Liver (tissue), 9 donors: Measurements from ENCODE around the gene LRIT1. TPM values are rescaled to one million over a fixed set of nuclear protein-coding genes. Genes with fewer than 3 reads are reported as not detected.

Experiments
- DNase-seq: peaks from one replicate; pipeline ENCODE4 v3.0.0-alpha.2; 2017; ENCODE audit warnings: low spot score
- H3K27ac ChIP-seq, 2 donors: one replicate each; pipeline ENCODE4 v1.7.0; 2013; ENCODE audit warnings: inconsistent platforms in 2 of 2, low read length in 2 of 2, control low read depth in 1 of 2, low read depth in 1 of 2, mild to moderate bottlenecking in 1 of 2
- H3K27me3 ChIP-seq, 4 donors: one replicate each; pipeline versions ENCODE4 v1.6.1 to v1.7.0; 2013; ENCODE audit warnings: low read length in 3 of 4, inconsistent platforms in 1 of 4, mild to moderate bottlenecking in 1 of 4, moderate library complexity in 1 of 4; ENCODE audit not compliant: control insufficient read depth in 4 of 4, insufficient read depth in 4 of 4
- H3K36me3 ChIP-seq, 4 donors: one replicate each; pipeline versions ENCODE4 v1.6.1 to v1.7.0; 2013; ENCODE audit warnings: low read length in 3 of 4, mild to moderate bottlenecking in 3 of 4, low read depth in 1 of 4, moderate library complexity in 1 of 4; ENCODE audit not compliant: control insufficient read depth in 4 of 4, insufficient read depth in 3 of 4
- H3K4me1 ChIP-seq, 4 donors: one replicate each; pipeline versions ENCODE4 v1.6.1 to v1.7.0; 2013; ENCODE audit warnings: low read length in 3 of 4, mild to moderate bottlenecking in 3 of 4, moderate library complexity in 1 of 4; ENCODE audit not compliant: control insufficient read depth in 4 of 4, insufficient read depth in 4 of 4
- H3K4me3 ChIP-seq, 3 donors: one replicate each; pipeline versions ENCODE4 v1.6.1 to v1.7.0; 2013; ENCODE audit warnings: low read length in 3 of 3, control low read depth in 1 of 3, low read depth in 1 of 3, mild to moderate bottlenecking in 1 of 3
- H3K9ac ChIP-seq, 2 donors: one replicate each; pipeline ENCODE4 v1.7.0; 2013; ENCODE audit warnings: low read length in 2 of 2, mild to moderate bottlenecking in 2 of 2, moderate library complexity in 2 of 2, control low read depth in 1 of 2, low read depth in 1 of 2
- H3K9me3 ChIP-seq, 4 donors: one replicate each; pipeline versions ENCODE4 v1.6.1 to v1.7.0; 2013; ENCODE audit warnings: low read length in 3 of 4; ENCODE audit not compliant: control insufficient read depth in 4 of 4
- EGR1 ChIP-seq, 2 donors: IDR thresholded peaks; 2 replicates each; pipeline ENCODE4 v1.6.1; 2016 to 2018; ENCODE audit warnings: antibody characterized with exemption in 2 of 2, low read depth in 2 of 2
- FOXA1 ChIP-seq: IDR thresholded peaks from 2 replicates; pipeline ENCODE4 v1.6.1; 2016; ENCODE audit warnings: antibody characterized with exemption
- FOXA2 ChIP-seq: IDR thresholded peaks from 2 replicates; pipeline ENCODE4 v1.6.1; 2016; ENCODE audit warnings: antibody characterized with exemption
- GABPA ChIP-seq, 2 donors: IDR thresholded peaks in 1 of 2; conservative IDR thresholded peaks in 1 of 2; 2 replicates each; pipeline ENCODE4 v1.6.1; 2016; ENCODE audit warnings: antibody characterized with exemption in 2 of 2, mild to moderate bottlenecking in 1 of 2, moderate library complexity in 1 of 2
- HNF4A ChIP-seq, 2 donors: conservative IDR thresholded peaks; 2 replicates each; pipeline ENCODE4 v1.6.1; 2016; ENCODE audit warnings: antibody characterized with exemption in 2 of 2, mild to moderate bottlenecking in 2 of 2
- HNF4G ChIP-seq: IDR thresholded peaks from 2 replicates; pipeline ENCODE4 v1.6.1; 2016; ENCODE audit warnings: antibody characterized with exemption
- JUND ChIP-seq, 2 donors: IDR thresholded peaks; 2 replicates each; pipeline ENCODE4 v1.6.1; 2016; ENCODE audit warnings: antibody characterized with exemption in 2 of 2
- NR2F2 ChIP-seq: IDR thresholded peaks from 2 replicates; pipeline ENCODE4 v1.6.1; 2016; ENCODE audit warnings: antibody characterized with exemption
- RAD21 ChIP-seq, 2 donors: IDR thresholded peaks; 2 replicates each; pipeline ENCODE4 v1.6.1; 2016; ENCODE audit warnings: antibody characterized with exemption in 2 of 2, mild to moderate bottlenecking in 2 of 2
- RXRA ChIP-seq, 2 donors: IDR thresholded peaks; 2 replicates each; pipeline ENCODE4 v1.6.1; 2017 to 2018; ENCODE audit warnings: antibody characterized with exemption in 2 of 2, mild to moderate bottlenecking in 1 of 2
- SP1 ChIP-seq: IDR thresholded peaks from 2 replicates; pipeline ENCODE4 v1.6.1; 2018; ENCODE audit warnings: antibody characterized with exemption, mild to moderate bottlenecking
- TAF1 ChIP-seq: conservative IDR thresholded peaks from 2 replicates; pipeline ENCODE4 v1.6.1; 2016; ENCODE audit warnings: antibody characterized with exemption, mild to moderate bottlenecking
- YY1 ChIP-seq: IDR thresholded peaks from 2 replicates; pipeline ENCODE4 v1.6.1; 2016; ENCODE audit warnings: antibody characterized with exemption, mild to moderate bottlenecking
- WGBS: extraction: QIAGEN DNeasy Blood & Tissue Kit; methylation state at CpG from one replicate; pipeline ENCODE4 v1.1.7; 2013; 5-methylcytosine and 5-hydroxymethylcytosine counted together
- polyA plus RNA-seq, 2 donors: library from polyadenylated mRNA; stranded (reverse) in 1 of 2; unstranded in 1 of 2; fragments of 200-250 nt in 1 of 2; fragments of >200 nt in 1 of 2; fragmentation: Nextera tagmentation in 1 of 2; extraction: Ambion mirVana in 1 of 2; gene quantifications; one replicate each; pipeline versions ENCODE4 v1.2.1 to v1.2.3, GENCODE V29; 2013 to 2015
- total RNA-seq, 2 donors: library from RNA; depleted of rRNA; stranded (reverse); fragments of >200 nt; gene quantifications; one replicate each; pipeline ENCODE4 v1.2.3, GENCODE V29; 2014
- TF ChIP-seq, protein P1 (sequence below): IDR thresholded peaks from 2 replicates; pipeline ENCODE4 v1.6.1; 2016; ENCODE audit warnings: antibody characterized with exemption, mild to moderate bottlenecking
- TF ChIP-seq, protein P2 (sequence below): fragments of 150-350 bp; IDR thresholded peaks from 2 replicates; pipeline ENCODE4 v1.5.1; 2017; ENCODE audit warnings: improper control_type of control experiment, low read depth, low read length; ENCODE audit not compliant: missing input control
- TF ChIP-seq, protein P3 (sequence below): IDR thresholded peaks from 2 replicates; pipeline ENCODE4 v1.6.1; 2016; ENCODE audit warnings: antibody characterized with exemption
- TF ChIP-seq, protein P4 (sequence below): IDR thresholded peaks from 2 replicates; pipeline ENCODE4 v1.6.1; 2016; ENCODE audit warnings: antibody characterized with exemption
- TF ChIP-seq, protein P5 (sequence below): IDR thresholded peaks from 2 replicates; pipeline ENCODE4 v1.6.1; 2016; ENCODE audit warnings: antibody characterized with exemption
- donor health status: healthy.
- donor health status: healthy.
- donor health status: healthy.
- donor health status: healthy.
- donor health status: healthy.

LRIT1 gene
- total and polyA plus RNA-seq, 4 donors: not detected

DNA sequence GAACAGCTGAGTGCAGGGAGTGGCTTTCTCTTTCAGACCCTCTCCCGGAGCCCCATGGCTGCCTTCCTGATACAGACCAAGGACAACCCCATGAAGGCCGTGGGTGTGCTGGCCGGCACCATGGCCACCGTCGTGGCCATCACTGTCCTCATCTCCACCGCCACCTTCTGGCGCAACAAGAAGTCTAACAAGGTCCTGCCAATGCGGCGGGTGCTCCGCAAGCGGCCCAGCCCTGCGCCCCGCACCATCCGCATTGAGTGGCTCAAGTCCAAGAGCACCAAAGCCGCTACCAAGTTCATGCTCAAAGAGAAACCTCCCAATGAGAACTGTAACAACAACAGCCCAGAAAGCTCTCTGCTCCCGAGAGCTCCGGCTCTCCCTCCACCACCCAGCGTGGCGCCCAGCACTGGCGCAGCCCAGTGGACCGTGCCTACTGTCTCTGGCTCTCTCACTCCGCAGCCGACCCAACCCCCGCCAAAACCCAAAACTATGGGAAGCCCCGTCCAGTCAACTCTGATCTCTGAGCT lies 27.2 kb downstream of the LRIT1 start:
- Histone ChIP-seq H3K36me3 (no peaks in the 10 kb centered on the region), H3K4me3 (no peak overlapping the region), H3K9me3 (no peaks in the 10 kb centered on the region), H3K27ac (no peak overlapping the region), H3K27me3 (no peaks in the 10 kb centered on the region), H3K9ac (no peak overlapping the region), H3K4me1 (no peaks in the 10 kb centered on the region)
- WGBS: 76% methylated on average over 25 of the region's 25 CpGs
- TF ChIP-seq, protein P1, sequence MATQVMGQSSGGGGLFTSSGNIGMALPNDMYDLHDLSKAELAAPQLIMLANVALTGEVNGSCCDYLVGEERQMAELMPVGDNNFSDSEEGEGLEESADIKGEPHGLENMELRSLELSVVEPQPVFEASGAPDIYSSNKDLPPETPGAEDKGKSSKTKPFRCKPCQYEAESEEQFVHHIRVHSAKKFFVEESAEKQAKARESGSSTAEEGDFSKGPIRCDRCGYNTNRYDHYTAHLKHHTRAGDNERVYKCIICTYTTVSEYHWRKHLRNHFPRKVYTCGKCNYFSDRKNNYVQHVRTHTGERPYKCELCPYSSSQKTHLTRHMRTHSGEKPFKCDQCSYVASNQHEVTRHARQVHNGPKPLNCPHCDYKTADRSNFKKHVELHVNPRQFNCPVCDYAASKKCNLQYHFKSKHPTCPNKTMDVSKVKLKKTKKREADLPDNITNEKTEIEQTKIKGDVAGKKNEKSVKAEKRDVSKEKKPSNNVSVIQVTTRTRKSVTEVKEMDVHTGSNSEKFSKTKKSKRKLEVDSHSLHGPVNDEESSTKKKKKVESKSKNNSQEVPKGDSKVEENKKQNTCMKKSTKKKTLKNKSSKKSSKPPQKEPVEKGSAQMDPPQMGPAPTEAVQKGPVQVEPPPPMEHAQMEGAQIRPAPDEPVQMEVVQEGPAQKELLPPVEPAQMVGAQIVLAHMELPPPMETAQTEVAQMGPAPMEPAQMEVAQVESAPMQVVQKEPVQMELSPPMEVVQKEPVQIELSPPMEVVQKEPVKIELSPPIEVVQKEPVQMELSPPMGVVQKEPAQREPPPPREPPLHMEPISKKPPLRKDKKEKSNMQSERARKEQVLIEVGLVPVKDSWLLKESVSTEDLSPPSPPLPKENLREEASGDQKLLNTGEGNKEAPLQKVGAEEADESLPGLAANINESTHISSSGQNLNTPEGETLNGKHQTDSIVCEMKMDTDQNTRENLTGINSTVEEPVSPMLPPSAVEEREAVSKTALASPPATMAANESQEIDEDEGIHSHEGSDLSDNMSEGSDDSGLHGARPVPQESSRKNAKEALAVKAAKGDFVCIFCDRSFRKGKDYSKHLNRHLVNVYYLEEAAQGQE: no peak
- TF ChIP-seq TAF1 (no peak), FOXA1 (no peak), YY1 (no peak), JUND (IDR thresholded peaks at IDR 0.05) (no peak), GABPA (IDR thresholded peaks at IDR 0.05 in 1 of 2, conservative IDR thresholded peaks at IDR 0.05 in 1 of 2) (no peak), HNF4G (no peak), SP1 (no peak), FOXA2 (no peak), HNF4A (conservative IDR thresholded peaks at IDR 0.05) (no peak), EGR1 (IDR thresholded peaks at IDR 0.05; ENCODE audit: low read depth in 2 of 2) (no peak), NR2F2 (no peak), RXRA (IDR thresholded peaks at IDR 0.05) (no peak), RAD21 (IDR thresholded peaks at IDR 0.05) (no peak)
- TF ChIP-seq, protein P2, sequence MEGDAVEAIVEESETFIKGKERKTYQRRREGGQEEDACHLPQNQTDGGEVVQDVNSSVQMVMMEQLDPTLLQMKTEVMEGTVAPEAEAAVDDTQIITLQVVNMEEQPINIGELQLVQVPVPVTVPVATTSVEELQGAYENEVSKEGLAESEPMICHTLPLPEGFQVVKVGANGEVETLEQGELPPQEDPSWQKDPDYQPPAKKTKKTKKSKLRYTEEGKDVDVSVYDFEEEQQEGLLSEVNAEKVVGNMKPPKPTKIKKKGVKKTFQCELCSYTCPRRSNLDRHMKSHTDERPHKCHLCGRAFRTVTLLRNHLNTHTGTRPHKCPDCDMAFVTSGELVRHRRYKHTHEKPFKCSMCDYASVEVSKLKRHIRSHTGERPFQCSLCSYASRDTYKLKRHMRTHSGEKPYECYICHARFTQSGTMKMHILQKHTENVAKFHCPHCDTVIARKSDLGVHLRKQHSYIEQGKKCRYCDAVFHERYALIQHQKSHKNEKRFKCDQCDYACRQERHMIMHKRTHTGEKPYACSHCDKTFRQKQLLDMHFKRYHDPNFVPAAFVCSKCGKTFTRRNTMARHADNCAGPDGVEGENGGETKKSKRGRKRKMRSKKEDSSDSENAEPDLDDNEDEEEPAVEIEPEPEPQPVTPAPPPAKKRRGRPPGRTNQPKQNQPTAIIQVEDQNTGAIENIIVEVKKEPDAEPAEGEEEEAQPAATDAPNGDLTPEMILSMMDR: no peak
- TF ChIP-seq, protein P3, sequence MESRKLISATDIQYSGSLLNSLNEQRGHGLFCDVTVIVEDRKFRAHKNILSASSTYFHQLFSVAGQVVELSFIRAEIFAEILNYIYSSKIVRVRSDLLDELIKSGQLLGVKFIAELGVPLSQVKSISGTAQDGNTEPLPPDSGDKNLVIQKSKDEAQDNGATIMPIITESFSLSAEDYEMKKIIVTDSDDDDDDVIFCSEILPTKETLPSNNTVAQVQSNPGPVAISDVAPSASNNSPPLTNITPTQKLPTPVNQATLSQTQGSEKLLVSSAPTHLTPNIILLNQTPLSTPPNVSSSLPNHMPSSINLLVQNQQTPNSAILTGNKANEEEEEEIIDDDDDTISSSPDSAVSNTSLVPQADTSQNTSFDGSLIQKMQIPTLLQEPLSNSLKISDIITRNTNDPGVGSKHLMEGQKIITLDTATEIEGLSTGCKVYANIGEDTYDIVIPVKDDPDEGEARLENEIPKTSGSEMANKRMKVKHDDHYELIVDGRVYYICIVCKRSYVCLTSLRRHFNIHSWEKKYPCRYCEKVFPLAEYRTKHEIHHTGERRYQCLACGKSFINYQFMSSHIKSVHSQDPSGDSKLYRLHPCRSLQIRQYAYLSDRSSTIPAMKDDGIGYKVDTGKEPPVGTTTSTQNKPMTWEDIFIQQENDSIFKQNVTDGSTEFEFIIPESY: no peak
- TF ChIP-seq, protein P4, sequence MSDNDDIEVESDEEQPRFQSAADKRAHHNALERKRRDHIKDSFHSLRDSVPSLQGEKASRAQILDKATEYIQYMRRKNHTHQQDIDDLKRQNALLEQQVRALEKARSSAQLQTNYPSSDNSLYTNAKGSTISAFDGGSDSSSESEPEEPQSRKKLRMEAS: no peak
- TF ChIP-seq, protein P5, sequence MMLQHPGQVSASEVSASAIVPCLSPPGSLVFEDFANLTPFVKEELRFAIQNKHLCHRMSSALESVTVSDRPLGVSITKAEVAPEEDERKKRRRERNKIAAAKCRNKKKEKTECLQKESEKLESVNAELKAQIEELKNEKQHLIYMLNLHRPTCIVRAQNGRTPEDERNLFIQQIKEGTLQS: no peak
- DNase-seq: no peak
